A673 (cell line): Measurements from ENCODE around the gene ISG20L2.

Experiments used
- EZH2 ChIP-seq: fragments of 200-600 bp; sonication (generic); IDR thresholded peaks from 2 replicates; pipeline ENCODE4 v1.6.1; 2017; ENCODE audit warnings: borderline replicate concordance, low read depth, mild to moderate bottlenecking, mixed read lengths, antibody characterized with exemption, low read length; ENCODE audit not compliant: poor library complexity, severe bottlenecking
- TF ChIP-seq, protein P1 (sequence below): fragments of 300-800, 200-600 bp; sonication (generic); conservative IDR thresholded peaks from 2 replicates; pipeline ENCODE4 v1.5.1; 2017; ENCODE audit warnings: low read depth, mild to moderate bottlenecking, antibody characterized with exemption, low read length, moderate library complexity, mixed read lengths

DNA sequence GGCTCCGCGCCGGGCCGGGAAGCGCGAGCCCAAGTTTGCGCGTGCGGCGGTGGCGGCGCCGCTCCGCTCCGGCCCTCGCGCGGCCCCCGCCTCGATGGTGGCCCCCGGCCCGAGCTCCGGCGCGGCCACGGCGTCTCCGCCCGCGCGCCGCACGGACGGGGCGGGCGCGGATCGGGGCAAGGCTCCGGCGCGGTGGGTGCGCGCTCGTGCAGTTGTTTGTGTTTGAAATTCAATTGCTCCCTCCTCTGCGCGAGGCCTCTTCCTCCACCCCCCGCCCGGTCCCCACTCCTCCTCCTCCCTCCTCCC, 22.8 kb upstream of the ISG20L2 start, which contains the start of gene HDGF:
- TF ChIP-seq, protein P1, sequence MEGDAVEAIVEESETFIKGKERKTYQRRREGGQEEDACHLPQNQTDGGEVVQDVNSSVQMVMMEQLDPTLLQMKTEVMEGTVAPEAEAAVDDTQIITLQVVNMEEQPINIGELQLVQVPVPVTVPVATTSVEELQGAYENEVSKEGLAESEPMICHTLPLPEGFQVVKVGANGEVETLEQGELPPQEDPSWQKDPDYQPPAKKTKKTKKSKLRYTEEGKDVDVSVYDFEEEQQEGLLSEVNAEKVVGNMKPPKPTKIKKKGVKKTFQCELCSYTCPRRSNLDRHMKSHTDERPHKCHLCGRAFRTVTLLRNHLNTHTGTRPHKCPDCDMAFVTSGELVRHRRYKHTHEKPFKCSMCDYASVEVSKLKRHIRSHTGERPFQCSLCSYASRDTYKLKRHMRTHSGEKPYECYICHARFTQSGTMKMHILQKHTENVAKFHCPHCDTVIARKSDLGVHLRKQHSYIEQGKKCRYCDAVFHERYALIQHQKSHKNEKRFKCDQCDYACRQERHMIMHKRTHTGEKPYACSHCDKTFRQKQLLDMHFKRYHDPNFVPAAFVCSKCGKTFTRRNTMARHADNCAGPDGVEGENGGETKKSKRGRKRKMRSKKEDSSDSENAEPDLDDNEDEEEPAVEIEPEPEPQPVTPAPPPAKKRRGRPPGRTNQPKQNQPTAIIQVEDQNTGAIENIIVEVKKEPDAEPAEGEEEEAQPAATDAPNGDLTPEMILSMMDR, result no peak
- no peak for TF ChIP-seq EZH2
